ENCODE results near the gene EDEM3. TPM values are rescaled to one million over a fixed set of nuclear protein-coding genes. Genes with fewer than 3 reads are reported as not detected.
"Not testable (repeated sequence)": the region's sequence is repeated elsewhere in the genome, so short reads cannot be mapped to it uniquely, and the experiment has no call there.

Gene EDEM3
- total and polyA plus RNA-seq, 7 experiments from 2014 or later = 9.3 to 55.9 (median 29.5) TPM

- H3K4me3 ChIP-seq (ENCODE audit: low read length) = no peak overlapping the region
- DNase-seq = no peak
- POLR2A ChIA-PET = no interaction called here
- H3K36me3 Mint-ChIP-seq = peaks cover 10 to 22% (median 19%) of the 10 kb centered on the region in 5 donors
- no peaks in the 10 kb centered on the region for H3K9me3 ChIP-seq (ENCODE audit: control insufficient read depth in 2 of 3, low read length in 3 of 3)
- H3K27ac ChIP-seq (ENCODE audit: low read depth, low read length) = no peak overlapping the region
- H3K27ac Mint-ChIP-seq = peak overlapping the region in 3 of 9 donors; percentile 2 to 30 (median 27)
- H3K27me3 Mint-ChIP-seq = no peaks in the 10 kb centered on the region
- no peak overlapping the region for H3K4me3 Mint-ChIP-seq
- peaks cover 5 to 36% (median 7%) of the 10 kb centered on the region in 3 experiments for H3K36me3 ChIP-seq (ENCODE audit: control insufficient read depth in 2 of 3, insufficient read depth in 3 of 3, low read length in 3 of 3)
- no peaks in the 10 kb centered on the region for H3K27me3 ChIP-seq (ENCODE audit: control insufficient read depth in 2 of 2, insufficient read depth in 2 of 2, low read length in 2 of 2)
- H3K4me1 Mint-ChIP-seq = peaks cover 0 to 6% (median 2%) of the 10 kb centered on the region in 7 donors
- no peak for ATAC-seq
- H3K9me3 Mint-ChIP-seq = peaks cover 0 to 2% (median 0%) of the 10 kb centered on the region in 11 donors
- CTCF ChIA-PET = no interaction called here
- intact Hi-C loops (cut with micrococcal nuclease) = loop anchor here in 1 of 2 donors (2.0 to 10.0 kb wide), 2 partner anchors 617 to 1037 kb away; partner anchors contain the start of gene APOBEC4
- no peaks in the 10 kb centered on the region for H3K4me1 ChIP-seq (ENCODE audit: control insufficient read depth in 2 of 2, insufficient read depth in 2 of 2, low read length in 2 of 2)
Measured at GRCh38 chr1:184691719-184692324, 62.8 kb downstream of the EDEM3 start.

- ATAC-seq (no peak), DNase-seq (no peak)
- POLR2A ChIA-PET = no interaction called here
- H3K36me3 ChIP-seq (ENCODE audit: control insufficient read depth in 2 of 3, insufficient read depth in 3 of 3, low read length in 3 of 3) = no peaks in the 10 kb centered on the region
- Mint-ChIP-seq H3K36me3 (peaks cover 0 to 2% (median 0%) of the 10 kb centered on the region in 5 donors), H3K9me3 (peaks cover 0 to 7% (median under 1%) of the 10 kb centered on the region in 11 donors), H3K27me3 (no peaks in the 10 kb centered on the region), H3K4me3 (no peak overlapping the region), H3K27ac (no peak overlapping the region), H3K4me1 (no peaks in the 10 kb centered on the region)
- no peak overlapping the region for H3K27ac ChIP-seq (ENCODE audit: low read depth, low read length)
- no peaks in the 10 kb centered on the region for H3K4me1 ChIP-seq (ENCODE audit: control insufficient read depth in 2 of 2, insufficient read depth in 2 of 2, low read length in 2 of 2)
- no peak overlapping the region for H3K4me3 ChIP-seq (ENCODE audit: low read length)
- no peaks in the 10 kb centered on the region for H3K9me3 ChIP-seq (ENCODE audit: control insufficient read depth in 2 of 3, low read length in 3 of 3)
- CTCF ChIA-PET = no interaction called here
- intact Hi-C loops (cut with micrococcal nuclease) = no loop called here
- no peaks in the 10 kb centered on the region for H3K27me3 ChIP-seq (ENCODE audit: control insufficient read depth in 2 of 2, insufficient read depth in 2 of 2, low read length in 2 of 2)
Measured at GRCh38 chr1:184686540-184686939, 68.1 kb downstream of the EDEM3 start.

- H3K4me3 Mint-ChIP-seq = no peak overlapping the region
- H3K27ac ChIP-seq (ENCODE audit: low read depth, low read length) = no peak overlapping the region
- no peaks in the 10 kb centered on the region for H3K27me3 ChIP-seq (ENCODE audit: control insufficient read depth in 2 of 2, insufficient read depth in 2 of 2, low read length in 2 of 2)
- H3K27me3 Mint-ChIP-seq = peaks cover 0 to 3% (median 0%) of the 10 kb centered on the region in 5 donors
- peaks cover 0 to 5% (median 2%) of the 10 kb centered on the region in 5 donors for H3K36me3 Mint-ChIP-seq
- no peaks in the 10 kb centered on the region for H3K4me1 ChIP-seq (ENCODE audit: control insufficient read depth in 2 of 2, insufficient read depth in 2 of 2, low read length in 2 of 2)
- ChIA-PET POLR2A (no interaction called here), CTCF (no interaction called here)
- peaks cover under 1 to 19% (median 9%) of the 10 kb centered on the region in 11 donors for H3K9me3 Mint-ChIP-seq
- ATAC-seq (no peak), DNase-seq (no peak)
- H3K4me1 Mint-ChIP-seq = no peaks in the 10 kb centered on the region
- intact Hi-C loops (cut with micrococcal nuclease) = no loop called here
- H3K36me3 ChIP-seq (ENCODE audit: control insufficient read depth in 2 of 3, insufficient read depth in 3 of 3, low read length in 3 of 3) = no peaks in the 10 kb centered on the region
- H3K27ac Mint-ChIP-seq = no peak overlapping the region
- H3K4me3 ChIP-seq (ENCODE audit: low read length) = no peak overlapping the region
- H3K9me3 ChIP-seq (ENCODE audit: control insufficient read depth in 2 of 3, low read length in 3 of 3) = no peaks in the 10 kb centered on the region
Measured at GRCh38 chr1:184685116-184685515, 69.5 kb downstream of the EDEM3 start.

GRCh38 chr1:184684285-184685074, 70.2 kb downstream of the EDEM3 start:
- peaks cover 0 to 3% (median 0%) of the 10 kb centered on the region in 5 donors for H3K27me3 Mint-ChIP-seq
- intact Hi-C loops (cut with micrococcal nuclease) = no loop called here
- no peaks in the 10 kb centered on the region for H3K27me3 ChIP-seq (ENCODE audit: control insufficient read depth in 2 of 2, insufficient read depth in 2 of 2, low read length in 2 of 2)
- H3K36me3 ChIP-seq (ENCODE audit: control insufficient read depth in 2 of 3, insufficient read depth in 3 of 3, low read length in 3 of 3) = no peaks in the 10 kb centered on the region
- no peak overlapping the region for H3K27ac ChIP-seq (ENCODE audit: low read depth, low read length)
- POLR2A ChIA-PET = no interaction called here
- H3K36me3 Mint-ChIP-seq = peaks cover 0 to 5% (median 0%) of the 10 kb centered on the region in 5 donors
- no peak overlapping the region for H3K27ac Mint-ChIP-seq
- CTCF ChIA-PET = no interaction called here
- no peak overlapping the region for H3K4me3 ChIP-seq (ENCODE audit: low read length)
- ATAC-seq = no peak
- no peak overlapping the region for H3K4me3 Mint-ChIP-seq
- DNase-seq = no peak
- peaks cover 2 to 21% (median 9%) of the 10 kb centered on the region in 11 donors for H3K9me3 Mint-ChIP-seq
- no peaks in the 10 kb centered on the region for H3K4me1 Mint-ChIP-seq
- H3K9me3 ChIP-seq (ENCODE audit: control insufficient read depth in 2 of 3, low read length in 3 of 3) = no peaks in the 10 kb centered on the region
- H3K4me1 ChIP-seq (ENCODE audit: control insufficient read depth in 2 of 2, insufficient read depth in 2 of 2, low read length in 2 of 2) = no peaks in the 10 kb centered on the region

- Histone ChIP-seq H3K27ac (ENCODE audit: low read depth, low read length) (no peak overlapping the region), H3K4me3 (ENCODE audit: low read length) (no peak overlapping the region), H3K4me1 (ENCODE audit: control insufficient read depth in 2 of 2, insufficient read depth in 2 of 2, low read length in 2 of 2) (no peaks in the 10 kb centered on the region), H3K36me3 (ENCODE audit: control insufficient read depth in 2 of 3, insufficient read depth in 3 of 3, low read length in 3 of 3) (no peaks in the 10 kb centered on the region), H3K9me3 (ENCODE audit: control insufficient read depth in 2 of 3, low read length in 3 of 3) (no peaks in the 10 kb centered on the region), H3K27me3 (ENCODE audit: control insufficient read depth in 2 of 2, insufficient read depth in 2 of 2, low read length in 2 of 2) (no peaks in the 10 kb centered on the region)
- ATAC-seq = no peak
- intact Hi-C loops (cut with micrococcal nuclease) = no loop called here
- CTCF ChIA-PET = no interaction called here
- Mint-ChIP-seq H3K4me3 (no peak overlapping the region), H3K9me3 (peaks cover 3 to 26% (median 10%) of the 10 kb centered on the region in 11 donors), H3K4me1 (no peaks in the 10 kb centered on the region), H3K27me3 (peaks cover 0 to 4% (median 0%) of the 10 kb centered on the region in 5 donors), H3K36me3 (peaks cover 0 to 5% (median 0%) of the 10 kb centered on the region in 5 donors), H3K27ac (no peak overlapping the region)
- DNase-seq = no peak
- POLR2A ChIA-PET = no interaction called here
Measured at GRCh38 chr1:184682956-184683355, 71.7 kb downstream of the EDEM3 start.

GRCh38 chr1:184680611-184681225, 73.9 kb downstream of the EDEM3 start:
- H3K27ac ChIP-seq (ENCODE audit: low read depth, low read length); ATAC-seq; H3K9me3 ChIP-seq (ENCODE audit: control insufficient read depth in 2 of 3, low read length in 3 of 3); H3K36me3 ChIP-seq (ENCODE audit: control insufficient read depth in 2 of 3, insufficient read depth in 3 of 3, low read length in 3 of 3); POLR2A ChIA-PET; H3K4me1 Mint-ChIP-seq; H3K4me3 Mint-ChIP-seq; DNase-seq; H3K4me1 ChIP-seq (ENCODE audit: control insufficient read depth in 2 of 2, insufficient read depth in 2 of 2, low read length in 2 of 2); H3K4me3 ChIP-seq (ENCODE audit: low read length); intact Hi-C loops (cut with micrococcal nuclease); CTCF ChIA-PET; H3K27me3 ChIP-seq (ENCODE audit: control insufficient read depth in 2 of 2, insufficient read depth in 2 of 2, low read length in 2 of 2); H3K36me3 Mint-ChIP-seq: not testable (repeated sequence)
- Mint-ChIP-seq H3K9me3 (peaks cover 3 to 26% (median 10%) of the 10 kb centered on the region in 11 donors), H3K27me3 (peaks cover 0 to 14% (median 6%) of the 10 kb centered on the region in 5 donors), H3K27ac (peak overlapping the region in 1 of 9 donors; percentile 87)

All from naive thymus-derived CD4-positive, alpha-beta T cell (primary cell).